OCI-LY3 (cell line): ENCODE measurements around the gene TOLLIP.

Source experiments
- H2AFZ ChIP-seq: fragments of 200-600, 300-600 bp; shearing (Covaris generic); 2 replicates; pipeline ENCODE4 v1.6.0; 2014; ENCODE audit warnings: antibody characterized with exemption, low read depth, low read length
- H3K27ac ChIP-seq: fragments of 200-600, 300-600 bp; sonication (generic); 2 replicates; pipeline ENCODE4 v1.5.1; 2014; ENCODE audit warnings: mild to moderate bottlenecking, low read length, moderate library complexity, mixed read lengths
- H3K27me3 ChIP-seq: fragments of 200-600, 300-600 bp; sonication (generic); 2 replicates; pipeline ENCODE4 v1.6.1; 2014; ENCODE audit warnings: low read depth, low read length, mixed read lengths
- H3K36me3 ChIP-seq: fragments of 200-600, 300-600 bp; sonication (generic); replicated peaks from 2 replicates; pipeline ENCODE3; 2014; ENCODE audit warnings: low read depth, low read length, mixed read lengths
- H3K4me1 ChIP-seq: fragments of 300-600, 200-600 bp; sonication (generic); 2 replicates; pipeline ENCODE4 v1.6.1; 2014; ENCODE audit warnings: low read length, mixed read lengths
- H3K4me2 ChIP-seq: fragments of 200-600, 300-600 bp; sonication (generic); 2 replicates; pipeline ENCODE4 v1.6.1; 2014; ENCODE audit warnings: low read length, mixed read lengths
- H3K4me3 ChIP-seq: fragments of 300-600, 200-600 bp; sonication (generic); 2 replicates; pipeline ENCODE4 v1.5.1; 2014; ENCODE audit warnings: antibody characterized with exemption, mild to moderate bottlenecking, low read length, moderate library complexity
- H3K79me2 ChIP-seq: fragments of 300-600, 200-600 bp; shearing (Covaris generic); 2 replicates; pipeline ENCODE4 v1.6.1; 2014; ENCODE audit warnings: mild to moderate bottlenecking, low read length, mixed read lengths
- H3K9ac ChIP-seq: fragments of 300-600, 200-600 bp; shearing (Covaris generic); 2 replicates; pipeline ENCODE4 v1.6.0; 2014; ENCODE audit warnings: mild to moderate bottlenecking, low read length, moderate library complexity
- H3K9me3 ChIP-seq: fragments of 200-600, 300-600 bp; shearing (Covaris generic); 2 replicates; pipeline ENCODE4 v1.6.1; 2014; ENCODE audit warnings: low read length, mixed read lengths; ENCODE audit not compliant: insufficient read depth
- H4K20me1 ChIP-seq: fragments of 200-600, 300-600 bp; sonication (generic); 2 replicates; pipeline ENCODE4 v1.6.1; 2016; ENCODE audit warnings: low read length, mixed read lengths; ENCODE audit not compliant: insufficient read depth
- CTCF ChIP-seq: fragments of 200-600, 300-600 bp; sonication (generic); IDR thresholded peaks from 2 replicates; pipeline ENCODE4 v1.5.1; 2014; ENCODE audit warnings: antibody characterized with exemption, low read length, low read depth
- EZH2phosphoT487 ChIP-seq: fragments of 200-600 bp; shearing (Covaris generic); IDR thresholded peaks from 2 replicates; pipeline ENCODE4 v1.6.1; 2018; ENCODE audit warnings: antibody characterized with exemption, mixed run types, low read depth

TOLLIP gene

GRCh38 chr11:1351278-1351937 is 42.0 kb upstream of the TOLLIP start:
- H3K4me2 ChIP-seq, result no peak overlapping the region

GRCh38 chr11:1350086-1350725 is 40.8 kb upstream of the TOLLIP start:
- Histone ChIP-seq H3K4me1 (no peaks in the 10 kb centered on the region), H3K79me2 (no peaks in the 10 kb centered on the region), H2AFZ (no peak overlapping the region), H3K9ac (no peak overlapping the region), H3K4me2 (no peak overlapping the region), H3K4me3 (no peak overlapping the region), H3K36me3 (no peaks in the 10 kb centered on the region), H3K9me3 (no peaks in the 10 kb centered on the region), H3K27ac (no peak overlapping the region), H4K20me1 (no peaks in the 10 kb centered on the region), H3K27me3 (no peaks in the 10 kb centered on the region)
- TF ChIP-seq EZH2phosphoT487 (no peak), CTCF (no peak)

More at GRCh38 chr11:1351278-1351937, 42.0 kb upstream of the TOLLIP start:
- H3K27me3 ChIP-seq, result no peaks in the 10 kb centered on the region
- no peaks in the 10 kb centered on the region for H4K20me1 ChIP-seq
- no peak overlapping the region for H2AFZ ChIP-seq
- TF ChIP-seq EZH2phosphoT487 (no peak), CTCF (no peak)
- no peak overlapping the region for H3K4me3 ChIP-seq
- no peak overlapping the region for H3K9ac ChIP-seq
- H3K9me3 ChIP-seq, result no peaks in the 10 kb centered on the region
- no peaks in the 10 kb centered on the region for H3K79me2 ChIP-seq
- no peaks in the 10 kb centered on the region for H3K36me3 ChIP-seq
- H3K4me1 ChIP-seq, result no peaks in the 10 kb centered on the region
- no peak overlapping the region for H3K27ac ChIP-seq

- Histone ChIP-seq H4K20me1 (no peaks in the 10 kb centered on the region), H3K4me2 (no peak overlapping the region), H3K4me1 (no peaks in the 10 kb centered on the region), H2AFZ (no peak overlapping the region), H3K9ac (no peak overlapping the region), H3K27me3 (no peaks in the 10 kb centered on the region), H3K36me3 (no peaks in the 10 kb centered on the region), H3K9me3 (no peaks in the 10 kb centered on the region), H3K27ac (no peak overlapping the region), H3K79me2 (no peaks in the 10 kb centered on the region), H3K4me3 (no peak overlapping the region)
- no peak for TF ChIP-seq EZH2phosphoT487
- TF ChIP-seq CTCF, result no peak
Observed at GRCh38 chr11:1349327-1350041, 40.1 kb upstream of the TOLLIP start.

GRCh38 chr11:1348796-1349326 is 39.4 kb upstream of the TOLLIP start:
- no peaks in the 10 kb centered on the region for H3K4me1 ChIP-seq
- no peak overlapping the region for H3K27ac ChIP-seq
- H3K9ac ChIP-seq, result no peak overlapping the region
- no peaks in the 10 kb centered on the region for H3K9me3 ChIP-seq
- TF ChIP-seq CTCF (no peak), EZH2phosphoT487 (no peak)
- no peaks in the 10 kb centered on the region for H4K20me1 ChIP-seq
- no peaks in the 10 kb centered on the region for H3K79me2 ChIP-seq
- H3K27me3 ChIP-seq, result no peaks in the 10 kb centered on the region
- no peaks in the 10 kb centered on the region for H3K36me3 ChIP-seq
- H2AFZ ChIP-seq, result no peak overlapping the region
- H3K4me3 ChIP-seq, result no peak overlapping the region
- no peak overlapping the region for H3K4me2 ChIP-seq
